A549 (cell line): ENCODE data around the gene UGT2B15. TPM values are rescaled to one million over a fixed set of nuclear protein-coding genes. Genes with fewer than 3 reads are reported as not detected.

Experiments
- ATAC-seq, 2 experiments: fragments of 200-7000 bp in 1 of 2; fragments of >200 bp in 1 of 2; cut with Nextera tagmentation in 1 of 2; cut with Tn5 transposase in 1 of 2; 3 replicates each; pipeline versions ENCODE4 v1.8.0 to v1.9.1; 2018 to 2020; ENCODE audit warnings: mild to moderate bottlenecking in 1 of 2, moderate library complexity in 1 of 2
- CTCF ChIA-PET: fragments of 300-600 bp; sonication (Branson Sonifier 250); formaldehyde crosslinking; extraction: SDS; loops from one replicate; lab custom pipeline; 2021; ENCODE audit warnings: antibody characterized with exemption, inconsistent platforms; lab: Yijun Ruan, JAX
- POLR2A ChIA-PET: fragments of 350-600 bp; formaldehyde crosslinking; extraction: SDS; loops from one replicate; lab custom pipeline; 2021; ENCODE audit warnings: antibody characterized with exemption, inconsistent platforms; lab: Yijun Ruan, JAX
- DNase-seq, 2 experiments: peaks; one replicate each; pipeline versions ENCODE4 v3.0.0 to v3.0.0-alpha.2; 2011 to 2016; ENCODE audit warnings: low read depth in 1 of 2, low spot score in 1 of 2
- FAIRE-seq: peaks from 2 replicates; lab custom pipeline; 2011; peaks lifted over from hg19 to GRCh38; lab: Jason Lieb, UNC
- H3K27ac ChIP-seq, 2 experiments: fragments of >200 bp; sonication (Bioruptor Twin); formaldehyde crosslinking; 3 replicates each; pipeline ENCODE4 v1.5.1; 2016 to 2017
- H3K4me1 ChIP-seq: fragments of >200 bp; sonication (Bioruptor Twin); formaldehyde crosslinking; 3 replicates; pipeline ENCODE4 v1.6.1; 2016
- H3K4me2 ChIP-seq: fragments of >200 bp; sonication (Bioruptor Twin); formaldehyde crosslinking; 3 replicates; pipeline ENCODE4 v1.6.1; 2016
- H3K4me3 ChIP-seq: fragments of >200 bp; sonication (Bioruptor Twin); formaldehyde crosslinking; 3 replicates; pipeline ENCODE4 v1.5.1; 2016
- H3K9me3 ChIP-seq: fragments of >200 bp; sonication (Bioruptor Twin); formaldehyde crosslinking; 3 replicates; pipeline ENCODE4 v1.6.1; 2016
- ATOH8 ChIP-seq: fragments of 250-450 bp; sonication (Bioruptor Pico); IDR thresholded peaks from 2 replicates; pipeline ENCODE4 v1.5.0; 2020; ENCODE audit warnings: low read depth, mild to moderate bottlenecking, moderate library complexity
- BCL3 ChIP-seq: fragments of >200 bp; sonication (Bioruptor Twin); formaldehyde crosslinking; IDR thresholded peaks from 3 replicates; pipeline ENCODE4 v1.6.1; 2016
- CBX2 ChIP-seq: fragments of 200-600 bp; sonication (generic); IDR thresholded peaks from 2 replicates; pipeline ENCODE4 v1.6.1; 2016; ENCODE audit warnings: low read depth, mild to moderate bottlenecking, borderline replicate concordance
- CHD2 ChIP-seq: fragments of 150-350 bp; IDR thresholded peaks from 2 replicates; pipeline ENCODE4 v1.6.1; 2014; ENCODE audit warnings: low read length; ENCODE audit not compliant: partially characterized antibody
- EHMT2 ChIP-seq: fragments of 200-600 bp; sonication (generic); IDR thresholded peaks from 2 replicates; pipeline ENCODE4 v1.6.1; 2016; ENCODE audit warnings: antibody characterized with exemption, low read depth, mild to moderate bottlenecking, moderate library complexity
- ELK1 ChIP-seq: fragments of 150-350 bp; IDR thresholded peaks from 2 replicates; pipeline ENCODE4 v1.6.1; 2014; ENCODE audit warnings: low read depth, mild to moderate bottlenecking, low read length
- EP300 ChIP-seq, 2 experiments: fragments of >200 bp; sonication (Bioruptor Twin); formaldehyde crosslinking; IDR thresholded peaks; 2 replicates in 1 of 2; 3 replicates in 1 of 2; pipeline ENCODE4 v1.6.1; 2016 to 2017
- ESRRA ChIP-seq: fragments of 150-350 bp; IDR thresholded peaks from 2 replicates; pipeline ENCODE4 v1.6.1; 2014; ENCODE audit warnings: mild to moderate bottlenecking, low read length, borderline replicate concordance
- HEYL ChIP-seq: fragments of 250-450 bp; sonication (Bioruptor Pico); IDR thresholded peaks from 2 replicates; pipeline ENCODE4 v1.8.0; 2021; ENCODE audit warnings: mild to moderate bottlenecking, moderate library complexity
- HMGXB4 ChIP-seq: fragments of 250-450 bp; sonication (Bioruptor Pico); IDR thresholded peaks from 2 replicates; pipeline ENCODE4 v1.5.0; 2021; ENCODE audit warnings: mild to moderate bottlenecking, moderate library complexity, borderline replicate concordance
- JUN ChIP-seq, 2 experiments: fragments of >200 bp; sonication (Bioruptor Twin); formaldehyde crosslinking; IDR thresholded peaks; 2 replicates in 1 of 2; 3 replicates in 1 of 2; pipeline ENCODE4 v1.6.1; 2016 to 2017
- KDM1A ChIP-seq: fragments of 200-600 bp; sonication (generic); IDR thresholded peaks from 2 replicates; pipeline ENCODE4 v1.6.1; 2016; ENCODE audit warnings: low read depth, mild to moderate bottlenecking
- PBX3 ChIP-seq: IDR thresholded peaks from 2 replicates; pipeline ENCODE4 v1.6.1; 2012
- PHF8 ChIP-seq: fragments of 200-600 bp; sonication (generic); IDR thresholded peaks from 2 replicates; pipeline ENCODE4 v1.6.1; 2016; ENCODE audit warnings: low read depth, mild to moderate bottlenecking, antibody characterized with exemption, moderate library complexity, borderline replicate concordance
- POLR2AphosphoS2 ChIP-seq: conservative IDR thresholded peaks from 2 replicates; pipeline ENCODE4 v1.6.1; 2012; ENCODE audit warnings: low read length, improper control_type of control experiment, inconsistent platforms
- REST ChIP-seq: fragments of 200-600 bp; sonication (generic); IDR thresholded peaks from 2 replicates; pipeline ENCODE4 v1.6.1; 2016; ENCODE audit warnings: antibody characterized with exemption, mild to moderate bottlenecking, moderate library complexity
- SMC3 ChIP-seq: fragments of >200 bp; sonication (Bioruptor Twin); formaldehyde crosslinking; IDR thresholded peaks from 3 replicates; pipeline ENCODE4 v1.6.1; 2018; ENCODE audit warnings: inconsistent platforms
- SREBF2 ChIP-seq: fragments of 450-650 bp; IDR thresholded peaks from 2 replicates; pipeline ENCODE4 v1.6.1; 2014; ENCODE audit warnings: mild to moderate bottlenecking, moderate library complexity
- TFCP2L1 ChIP-seq: fragments of 250-450 bp; sonication (Bioruptor Pico); IDR thresholded peaks from 2 replicates; pipeline ENCODE4 v1.5.0; 2021; ENCODE audit warnings: mild to moderate bottlenecking
- TP53 ChIP-seq: fragments of 250-450 bp; sonication (Bioruptor Pico); IDR thresholded peaks from 2 replicates; pipeline ENCODE4 v1.5.0; 2021; ENCODE audit warnings: mild to moderate bottlenecking, moderate library complexity
- ZC3H11A ChIP-seq: fragments of 450-650 bp; IDR thresholded peaks from 2 replicates; pipeline ENCODE4 v1.6.1; 2014; ENCODE audit warnings: antibody characterized with exemption, mild to moderate bottlenecking
- ZNF302 ChIP-seq: fragments of 250-450 bp; sonication (Bioruptor Pico); IDR thresholded peaks from 2 replicates; pipeline ENCODE4 v1.9.0; 2021; ENCODE audit warnings: inconsistent platforms, mild to moderate bottlenecking, moderate library complexity
- ZSCAN20 ChIP-seq: fragments of 250-450 bp; sonication (Bioruptor Pico); IDR thresholded peaks from 2 replicates; pipeline ENCODE4 v1.8.0; 2022; ENCODE audit warnings: mild to moderate bottlenecking, moderate library complexity
- WGBS: methylation state at CpG from one replicate; pipeline ENCODE4 v1.1.6; 2017; ENCODE audit errors: missing lambda C conversion rate; 5-methylcytosine and 5-hydroxymethylcytosine counted together
- polyA plus RNA-seq, 4 experiments: library from polyadenylated mRNA; depleted of rRNA in 3 of 4; stranded (reverse); fragments of >200 nt; fragmentation: RNase III in 1 of 4; extraction: RNeasy Plus Mini Kit Qiagen cat#74134 plus additional on column Dnase treatment in 1 of 4; gene quantifications; 2 replicates in 3 of 4; 3 replicates in 1 of 4; pipeline ENCODE4 v1.2.3, GENCODE V29; 2011 to 2017

UGT2B15 gene
- polyA plus RNA-seq, 2 of the 4 experiments (the other 2 are of a cell fraction): 0.08 to 0.80 TPM

- FAIRE-seq (no peak), ATAC-seq (no peak)
- Histone ChIP-seq H3K4me2 (no peak overlapping the region), H3K9me3 (no peaks in the 10 kb centered on the region)
- ChIA-PET CTCF (no interaction called here), POLR2A (no interaction called here)
- WGBS: 51% methylated on average over 7 of the region's 9 CpGs
- no peak for TF ChIP-seq SMC3
- TF ChIP-seq ZSCAN20 (CRISPR knock-in tag): no peak
- no peak for TF ChIP-seq PHF8
- TF ChIP-seq, all 56 proteins: peak for 0
- Histone ChIP-seq H3K27ac (no peak overlapping the region), H3K4me3 (no peak overlapping the region), H3K4me1 (no peaks in the 10 kb centered on the region)
- DNase-seq: no peak
These were observed 23.0 kb upstream of the UGT2B15 start for GRCh38 chr4:68693325-68694075.

GRCh38 chr4:68691186-68691585 lies 20.7 kb upstream of the UGT2B15 start:
- no peaks in the 10 kb centered on the region for H3K4me1 ChIP-seq
- no peak for FAIRE-seq
- WGBS: 45% methylated on average over 3 of the region's 3 CpGs
- TF ChIP-seq TP53 (no peak), PBX3 (no peak), REST (no peak), ZNF302 (no peak), KDM1A (no peak), HMGXB4 (CRISPR knock-in tag) (no peak), POLR2AphosphoS2 (no peak), JUN (IDR thresholded peaks at IDR 0.05) (no peak), EP300 (IDR thresholded peaks at IDR 0.05) (no peak)
- TF ChIP-seq, all 56 proteins: peak for 0
- ATAC-seq: no peak
- Histone ChIP-seq H3K27ac (no peak overlapping the region), H3K9me3 (no peaks in the 10 kb centered on the region), H3K4me3 (no peak overlapping the region), H3K4me2 (no peak overlapping the region)
- POLR2A ChIA-PET: no interaction called here
- no peak for DNase-seq
- CTCF ChIA-PET: no interaction called here

GRCh38 chr4:68683034-68683433 lies 12.6 kb upstream of the UGT2B15 start:
- WGBS: 61% methylated on average over 5 of the region's 5 CpGs
- TF ChIP-seq CHD2 (no peak), TFCP2L1 (no peak), ZC3H11A (no peak), ESRRA (no peak), JUN (IDR thresholded peaks at IDR 0.05) (no peak), HEYL (CRISPR knock-in tag) (no peak), ATOH8 (CRISPR knock-in tag) (no peak), BCL3 (no peak), ELK1 (no peak), ZSCAN20 (CRISPR knock-in tag) (no peak), EHMT2 (no peak), CBX2 (no peak), ZNF302 (no peak), SREBF2 (no peak)

More at GRCh38 chr4:68683034-68683433, 12.6 kb upstream of the UGT2B15 start:
- no peaks in the 10 kb centered on the region for H3K9me3 ChIP-seq
- POLR2A ChIA-PET: no interaction called here
- H3K4me1 ChIP-seq: no peaks in the 10 kb centered on the region
- H3K27ac ChIP-seq: no peak overlapping the region
- no peak for ATAC-seq
- H3K4me2 ChIP-seq: no peak overlapping the region
- CTCF ChIA-PET: no interaction called here
- no peak for FAIRE-seq
- no peak overlapping the region for H3K4me3 ChIP-seq
- no peak for DNase-seq
